Measurements from ENCODE around the gene PRR20B.
"Not testable (repeated sequence)": the region's sequence is repeated elsewhere in the genome, so short reads cannot be mapped to it uniquely, and the experiment has no call there.

PRR20B gene

GRCh38 chr13:57147188-57147587 lies at the start of gene PRR20B:
Gene PRR20B, plus strand, starts transcription at chr13:57147488. Its CDS starts 387 bp downstream, at chr13:57147875.
- H3K4me3 Mint-ChIP-seq; H3K36me3 Mint-ChIP-seq; H3K4me1 Mint-ChIP-seq (ENCODE audit: low read depth); H3K9me3 Mint-ChIP-seq (ENCODE audit: low read depth); H3K27ac Mint-ChIP-seq; H3K27me3 Mint-ChIP-seq: not testable (repeated sequence)

- no peak overlapping the region for H3K4me3 Mint-ChIP-seq
- H3K36me3 Mint-ChIP-seq, result no peaks in the 10 kb centered on the region
- no peaks in the 10 kb centered on the region for H3K4me1 Mint-ChIP-seq (ENCODE audit: low read depth)
- H3K27ac Mint-ChIP-seq, result no peak overlapping the region
- peaks cover 18% of the 10 kb centered on the region for H3K9me3 Mint-ChIP-seq (ENCODE audit: low read depth)
- H3K27me3 Mint-ChIP-seq, result no peaks in the 10 kb centered on the region
These were observed 32.3 kb upstream of the PRR20B start for GRCh38 chr13:57114945-57115344.

GRCh38 chr13:57123681-57124080 lies 23.6 kb upstream of the PRR20B start:
- Mint-ChIP-seq H3K4me3 (no peak overlapping the region), H3K4me1 (ENCODE audit: low read depth) (no peaks in the 10 kb centered on the region), H3K36me3 (no peaks in the 10 kb centered on the region), H3K27me3 (no peaks in the 10 kb centered on the region), H3K27ac (no peak overlapping the region), H3K9me3 (ENCODE audit: low read depth) (peaks cover 7% of the 10 kb centered on the region)

GRCh38 chr13:57128909-57129308 lies 18.4 kb upstream of the PRR20B start:
- Mint-ChIP-seq H3K4me1 (ENCODE audit: low read depth) (no peaks in the 10 kb centered on the region), H3K4me3 (no peak overlapping the region), H3K36me3 (no peaks in the 10 kb centered on the region), H3K9me3 (ENCODE audit: low read depth) (peaks cover 4% of the 10 kb centered on the region), H3K27ac (no peak overlapping the region), H3K27me3 (no peaks in the 10 kb centered on the region)

- H3K4me1 Mint-ChIP-seq (ENCODE audit: low read depth), result no peaks in the 10 kb centered on the region
- H3K27ac Mint-ChIP-seq, result no peak overlapping the region
- H3K4me3 Mint-ChIP-seq, result no peak overlapping the region
- no peaks in the 10 kb centered on the region for H3K9me3 Mint-ChIP-seq (ENCODE audit: low read depth)
- H3K36me3 Mint-ChIP-seq, result no peaks in the 10 kb centered on the region
- H3K27me3 Mint-ChIP-seq, result no peaks in the 10 kb centered on the region
These were observed 11.2 kb upstream of the PRR20B start for GRCh38 chr13:57136093-57136492.

GRCh38 chr13:57137585-57137984 lies 9.7 kb upstream of the PRR20B start:
- Mint-ChIP-seq H3K27me3 (no peaks in the 10 kb centered on the region), H3K4me3 (no peak overlapping the region), H3K36me3 (no peaks in the 10 kb centered on the region), H3K4me1 (ENCODE audit: low read depth) (no peaks in the 10 kb centered on the region), H3K27ac (no peak overlapping the region), H3K9me3 (ENCODE audit: low read depth) (no peaks in the 10 kb centered on the region)

- Mint-ChIP-seq H3K36me3 (no peaks in the 10 kb centered on the region), H3K9me3 (ENCODE audit: low read depth) (no peaks in the 10 kb centered on the region), H3K4me1 (ENCODE audit: low read depth) (no peaks in the 10 kb centered on the region), H3K27me3 (no peaks in the 10 kb centered on the region), H3K4me3 (no peak overlapping the region), H3K27ac (no peak overlapping the region)
These were observed 8.3 kb upstream of the PRR20B start for GRCh38 chr13:57138988-57139387.

GRCh38 chr13:57139781-57140180 lies 7.5 kb upstream of the PRR20B start:
- H3K9me3 Mint-ChIP-seq (ENCODE audit: low read depth); H3K4me1 Mint-ChIP-seq (ENCODE audit: low read depth); H3K4me3 Mint-ChIP-seq; H3K36me3 Mint-ChIP-seq; H3K27ac Mint-ChIP-seq; H3K27me3 Mint-ChIP-seq: not testable (repeated sequence)

GRCh38 chr13:57140235-57140968 lies 6.9 kb upstream of the PRR20B start, which contains the start of gene PRR20A:
Gene PRR20A, plus strand, starts transcription at chr13:57140918. Its CDS starts 387 bp downstream, at chr13:57141305.
- not testable (repeated sequence) for H3K27ac Mint-ChIP-seq

GRCh38 chr13:57148106-57148505 lies 818 bp downstream of the PRR20B start:
- H3K27ac Mint-ChIP-seq; H3K4me3 Mint-ChIP-seq; H3K36me3 Mint-ChIP-seq; H3K27me3 Mint-ChIP-seq; H3K9me3 Mint-ChIP-seq (ENCODE audit: low read depth); H3K4me1 Mint-ChIP-seq (ENCODE audit: low read depth): not testable (repeated sequence)

More at GRCh38 chr13:57140235-57140968, 6.9 kb upstream of the PRR20B start, which contains the start of gene PRR20A:
- H3K9me3 Mint-ChIP-seq (ENCODE audit: low read depth); H3K27me3 Mint-ChIP-seq; H3K36me3 Mint-ChIP-seq; H3K4me1 Mint-ChIP-seq (ENCODE audit: low read depth); H3K4me3 Mint-ChIP-seq: not testable (repeated sequence)

GRCh38 chr13:57153761-57154160 lies 6.5 kb downstream of the PRR20B start, which contains the start of gene PRR20C:
Gene PRR20C, plus strand, starts transcription at chr13:57154061. Its CDS starts 387 bp downstream, at chr13:57154448.
- not testable (repeated sequence) for H3K4me1 Mint-ChIP-seq (ENCODE audit: low read depth)

GRCh38 chr13:57160332-57160731 lies 13.0 kb downstream of the PRR20B start, which contains the start of gene PRR20D:
Gene PRR20D, plus strand, starts transcription at chr13:57160632. Its CDS starts 387 bp downstream, at chr13:57161019.
- H3K4me3 Mint-ChIP-seq; H3K27ac Mint-ChIP-seq; H3K4me1 Mint-ChIP-seq (ENCODE audit: low read depth); H3K9me3 Mint-ChIP-seq (ENCODE audit: low read depth); H3K36me3 Mint-ChIP-seq; H3K27me3 Mint-ChIP-seq: not testable (repeated sequence)

More at GRCh38 chr13:57153761-57154160, 6.5 kb downstream of the PRR20B start, which contains the start of gene PRR20C:
- H3K27me3 Mint-ChIP-seq; H3K4me3 Mint-ChIP-seq; H3K36me3 Mint-ChIP-seq; H3K9me3 Mint-ChIP-seq (ENCODE audit: low read depth); H3K27ac Mint-ChIP-seq: not testable (repeated sequence)

- H3K27me3 Mint-ChIP-seq; H3K4me1 Mint-ChIP-seq (ENCODE audit: low read depth); H3K27ac Mint-ChIP-seq; H3K36me3 Mint-ChIP-seq; H3K9me3 Mint-ChIP-seq (ENCODE audit: low read depth); H3K4me3 Mint-ChIP-seq: not testable (repeated sequence)
These were observed 19.6 kb downstream of the PRR20B start, which contains the start of gene PRR20E for GRCh38 chr13:57166897-57167296. Gene PRR20E, plus strand, starts transcription at chr13:57167197. Its CDS starts 387 bp downstream, at chr13:57167584.

GRCh38 chr13:57191667-57192066 lies 44.4 kb downstream of the PRR20B start:
- no peak overlapping the region for H3K27ac Mint-ChIP-seq
- no peaks in the 10 kb centered on the region for H3K27me3 Mint-ChIP-seq
- no peak overlapping the region for H3K4me3 Mint-ChIP-seq
- no peaks in the 10 kb centered on the region for H3K4me1 Mint-ChIP-seq (ENCODE audit: low read depth)
- peaks cover 13% of the 10 kb centered on the region for H3K9me3 Mint-ChIP-seq (ENCODE audit: low read depth)
- H3K36me3 Mint-ChIP-seq, result no peaks in the 10 kb centered on the region
